MM.1S (cell line): ENCODE measurements around the gene CNTNAP2.

Experiments
- CTCF ChIP-seq: fragments of 300-600 bp; sonication (generic); IDR thresholded peaks from 2 replicates; pipeline ENCODE4 v1.5.1; 2016; ENCODE audit warnings: antibody characterized with exemption, low read length, mixed read lengths
- EZH2 ChIP-seq: fragments of 300-600 bp; sonication (generic); optimal IDR thresholded peaks from 2 replicates; pipeline ENCODE3; 2017; ENCODE audit warnings: low read depth, mild to moderate bottlenecking, antibody characterized with exemption, low read length, mixed read lengths

DNA sequence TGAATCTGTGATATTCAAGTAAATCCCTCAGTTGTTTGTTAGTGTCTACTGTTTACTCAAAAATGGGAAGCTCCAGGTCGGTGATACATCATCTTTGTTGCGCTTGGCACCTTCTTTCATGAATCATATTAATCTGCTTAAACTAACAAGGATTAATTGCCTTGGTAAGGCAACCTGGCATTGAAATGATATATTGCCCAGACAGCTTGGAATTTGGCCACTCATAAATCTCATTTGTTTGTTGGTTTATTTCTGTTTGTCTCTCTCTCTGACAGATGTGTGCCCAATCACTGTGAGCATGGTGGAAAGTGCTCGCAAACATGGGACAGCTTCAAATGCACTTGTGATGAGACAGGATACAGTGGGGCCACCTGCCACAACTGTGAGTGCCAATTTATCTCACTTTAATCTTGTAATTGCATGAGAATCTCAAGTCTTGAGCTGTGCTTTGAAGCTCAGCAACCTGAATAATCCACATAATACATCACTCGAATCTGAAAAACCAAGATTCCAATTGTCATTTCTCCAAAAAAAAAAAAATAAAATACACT is 1369.1 kb downstream of the CNTNAP2 start:
- TF ChIP-seq CTCF (no peak), EZH2 (no peak)
